GM23338 (cell line): ENCODE measurements around the gene PITHD1. TPM values are rescaled to one million over a fixed set of nuclear protein-coding genes. Genes with fewer than 3 reads are reported as not detected.

Source experiments
- ATAC-seq: fragments of 200-7000 bp; cut with Tn5 transposase; 3 replicates; pipeline ENCODE4 v1.9.1; 2020
- DNase-seq: peaks from one replicate; pipeline ENCODE4 v3.0.0-alpha.2; 2015; ENCODE audit warnings: low spot score
- H2AFZ ChIP-seq: fragments of 200-600 bp; sonication (generic); 2 replicates; pipeline ENCODE4 v1.8.0; 2016; ENCODE audit warnings: antibody characterized with exemption, mild to moderate bottlenecking, moderate library complexity
- H3F3A ChIP-seq: fragments of 200-600 bp; sonication (generic); replicated peaks from 2 replicates; pipeline ENCODE4 v1.8.0; 2017; ENCODE audit warnings: antibody characterized with exemption, mixed run types, low read depth
- H3K27ac ChIP-seq: fragments of 200-600 bp; sonication (generic); 2 replicates; pipeline ENCODE4 v1.6.1; 2016; ENCODE audit warnings: low read depth
- H3K27me3 ChIP-seq: fragments of 200-600 bp; sonication (generic); 2 replicates; pipeline ENCODE4 v1.8.0; 2016; ENCODE audit warnings: mild to moderate bottlenecking, mixed run types, moderate library complexity; ENCODE audit not compliant: insufficient read depth
- H3K36me3 ChIP-seq: fragments of 200-600 bp; sonication (generic); 2 replicates; pipeline ENCODE4 v1.8.0; 2016; ENCODE audit warnings: mild to moderate bottlenecking; ENCODE audit not compliant: insufficient read depth
- H3K4me1 ChIP-seq: fragments of 200-600 bp; sonication (generic); 2 replicates; pipeline ENCODE4 v1.8.0; 2016; ENCODE audit warnings: mild to moderate bottlenecking, moderate library complexity; ENCODE audit not compliant: insufficient read depth
- H3K4me2 ChIP-seq: fragments of 200-600 bp; sonication (generic); 2 replicates; pipeline ENCODE4 v1.7.1; 2017; ENCODE audit warnings: mixed run types
- H3K4me3 ChIP-seq: fragments of 200-600 bp; sonication (generic); 2 replicates; pipeline ENCODE4 v1.6.1; 2016; ENCODE audit warnings: mixed run types
- H3K79me2 ChIP-seq: fragments of 200-600 bp; sonication (generic); replicated peaks from 2 replicates; pipeline ENCODE4 v1.8.0; 2017; ENCODE audit warnings: mild to moderate bottlenecking; ENCODE audit not compliant: insufficient read depth
- H3K9me2 ChIP-seq: fragments of 200-600 bp; sonication (generic); 2 replicates; pipeline ENCODE4 v1.8.0; 2017; ENCODE audit not compliant: insufficient read depth
- H4K20me1 ChIP-seq: fragments of 200-600 bp; sonication (generic); replicated peaks from 2 replicates; pipeline ENCODE4 v1.8.0; 2017; ENCODE audit warnings: mild to moderate bottlenecking; ENCODE audit not compliant: insufficient read depth
- H3K27ac Mint-ChIP-seq: 2 replicates; pipeline ENCODE4 v1.8.0; 2020; ENCODE audit warnings: inconsistent platforms, mild to moderate bottlenecking, moderate library complexity, mixed read lengths
- H3K27me3 Mint-ChIP-seq: 3 replicates; pipeline ENCODE4 v1.8.0; 2022; ENCODE audit warnings: low read depth, mild to moderate bottlenecking, moderate library complexity, mixed read lengths, inconsistent platforms; ENCODE audit not compliant: insufficient read depth, poor library complexity
- H3K36me3 Mint-ChIP-seq: 3 replicates; pipeline ENCODE4 v1.8.0; 2021; ENCODE audit warnings: low read depth, mild to moderate bottlenecking, inconsistent platforms, moderate library complexity, mixed read lengths
- H3K4me1 Mint-ChIP-seq: 3 replicates; pipeline ENCODE4 v1.8.0; 2020; ENCODE audit warnings: mild to moderate bottlenecking, inconsistent platforms, mixed read lengths
- H3K4me3 Mint-ChIP-seq: 3 replicates; pipeline ENCODE4 v1.8.0; 2021; ENCODE audit warnings: moderate library complexity, mild to moderate bottlenecking, inconsistent platforms, mixed read lengths
- H3K9me3 Mint-ChIP-seq: 3 replicates; pipeline ENCODE4 v1.8.0; 2020; ENCODE audit warnings: moderate library complexity, mild to moderate bottlenecking, inconsistent platforms, mixed read lengths
- CREB1 ChIP-seq: fragments of 250-450 bp; sonication (Bioruptor Pico); IDR thresholded peaks from 2 replicates; pipeline ENCODE4 v1.5.0; 2020; ENCODE audit warnings: low read depth, mild to moderate bottlenecking, moderate library complexity
- EZH2 ChIP-seq: fragments of 200-600 bp; sonication (generic); IDR thresholded peaks from one replicate; pipeline ENCODE4 v1.8.0; 2017; ENCODE audit warnings: antibody characterized with exemption, mild to moderate bottlenecking, low read depth; ENCODE audit not compliant: unreplicated experiment
- JUNB ChIP-seq: IDR thresholded peaks from one replicate; pipeline ENCODE4 v1.6.1; 2016; ENCODE audit warnings: antibody characterized with exemption; ENCODE audit not compliant: unreplicated experiment
- NANOG ChIP-seq: IDR thresholded peaks from 2 replicates; pipeline ENCODE4 v1.6.1; 2016; ENCODE audit warnings: antibody characterized with exemption, borderline replicate concordance
- POLR2AphosphoS5 ChIP-seq: IDR thresholded peaks from 2 replicates; pipeline ENCODE4 v1.6.1; 2016; ENCODE audit warnings: antibody characterized with exemption, low read depth
- ZNF114 ChIP-seq: fragments of 250-450 bp; sonication (Bioruptor Pico); IDR thresholded peaks from 2 replicates; pipeline ENCODE4 v1.5.0; 2020; ENCODE audit warnings: mild to moderate bottlenecking, moderate library complexity
- ZNF331 ChIP-seq: fragments of 250-450 bp; sonication (Bioruptor Pico); IDR thresholded peaks from 2 replicates; pipeline ENCODE4 v1.5.0; 2020; ENCODE audit warnings: low read depth, mild to moderate bottlenecking, moderate library complexity
- polyA plus RNA-seq: library from polyadenylated mRNA; unstranded; fragments of >200 nt; fragmentation: Nextera tagmentation; extraction: Ambion mirVana; gene quantifications from 2 replicates; pipeline ENCODE4 v1.2.1, GENCODE V29; 2016
- total RNA-seq: library from RNA; depleted of rRNA; stranded (reverse); fragments of >200 nt; shearing (Covaris generic); gene quantifications from 2 replicates; pipeline ENCODE4 v1.2.3, GENCODE V29; 2014
- TF ChIP-seq, protein P1 (sequence below): IDR thresholded peaks from one replicate; pipeline ENCODE4 v1.6.1; 2018; ENCODE audit warnings: antibody characterized with exemption; ENCODE audit not compliant: unreplicated experiment
- TF ChIP-seq, protein P2 (sequence below), 2 experiments: fragments of 200-600 bp in 1 of 2; sonication (generic) in 1 of 2; conservative IDR thresholded peaks; 2 replicates each; pipeline versions ENCODE4 v1.5.1 to v1.6.1; 2016 to 2017; ENCODE audit warnings: antibody characterized with exemption in 2 of 2, low read depth in 2 of 2, mild to moderate bottlenecking in 2 of 2, moderate library complexity in 1 of 2

The PITHD1 gene
- total and polyA plus RNA-seq, 2 experiments from 2014 or later, result 52.9 to 99.0 TPM

DNA sequence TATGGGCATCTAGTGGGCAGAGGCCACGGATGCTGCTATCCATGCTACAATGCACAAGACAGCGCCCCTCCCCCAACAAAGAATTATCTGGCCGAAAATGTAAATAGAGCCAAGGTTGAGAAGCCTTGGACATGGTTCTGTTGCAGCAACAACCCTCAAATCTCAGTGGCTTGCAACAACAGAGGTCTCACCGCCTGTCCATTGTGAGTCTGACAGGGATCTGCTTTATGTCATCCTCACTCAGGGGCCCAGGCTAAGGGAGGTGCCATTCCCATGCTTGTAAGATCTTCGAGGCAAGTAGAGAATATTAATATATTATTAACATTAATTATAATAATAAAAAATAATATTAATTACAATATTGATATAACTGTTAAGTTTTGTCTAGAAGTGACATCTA lies 9.5 kb upstream of the PITHD1 start (continued):
- no peak for TF ChIP-seq EZH2
- no peak for TF ChIP-seq POLR2AphosphoS5
- TF ChIP-seq NANOG, result no peak

DNA sequence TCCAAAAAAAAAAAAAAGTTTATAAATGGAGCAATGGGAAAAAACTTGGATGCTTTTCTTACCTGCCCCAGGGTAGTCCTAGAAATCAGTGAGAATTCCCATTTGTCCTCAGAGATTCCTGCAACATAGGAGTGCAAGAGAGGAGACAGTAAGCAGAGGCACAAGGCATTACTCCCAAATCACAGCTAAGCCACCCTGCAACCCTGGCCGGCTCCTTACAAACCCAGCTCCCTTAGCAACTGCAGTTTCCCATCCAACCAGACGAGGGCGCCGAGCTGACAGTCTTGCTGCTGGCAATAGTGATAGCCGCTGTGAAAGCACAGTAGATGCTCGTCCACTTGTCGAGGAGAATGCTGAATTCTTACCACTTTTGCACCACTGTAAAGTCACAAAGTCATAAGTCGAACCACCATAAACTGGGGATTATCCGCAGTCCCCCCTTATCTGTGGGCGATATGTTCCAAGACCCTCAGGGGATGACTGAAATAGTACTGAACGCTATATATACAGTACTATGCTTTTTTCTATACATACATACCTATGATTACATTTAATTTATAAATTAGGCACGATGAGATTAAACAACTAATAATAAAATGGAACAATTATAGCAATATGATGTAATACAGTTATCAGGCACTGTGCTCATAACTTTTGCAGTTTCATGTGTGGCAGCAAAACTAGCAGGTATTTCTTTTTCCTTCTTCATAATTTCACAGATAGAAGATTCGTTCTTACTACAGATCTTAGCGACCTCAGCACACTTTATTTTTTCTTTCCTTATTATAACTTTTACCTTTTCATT lies 6.0 kb upstream of the PITHD1 start:
- no peaks in the 10 kb centered on the region for H3K9me2 ChIP-seq
- peak; percentile 98 for ATAC-seq

DNA sequence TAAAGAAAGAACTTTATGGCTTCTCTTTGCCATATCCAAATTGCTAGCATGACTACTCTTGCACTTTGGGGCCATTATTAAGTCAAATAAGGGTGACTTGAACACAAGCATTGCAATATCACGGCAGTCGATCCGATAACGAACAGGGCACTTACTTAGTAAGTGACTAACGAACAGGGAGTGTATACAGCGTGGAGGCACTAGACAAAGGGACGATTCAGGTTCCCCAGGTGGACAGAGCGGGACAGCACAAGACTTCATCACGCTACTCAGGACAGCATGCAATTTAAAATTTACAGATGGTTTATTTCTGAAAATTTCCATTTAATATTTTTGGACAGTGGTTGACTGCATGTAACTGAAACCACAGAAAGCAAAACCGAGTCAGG lies 5.4 kb upstream of the PITHD1 start:
- H3K4me2 ChIP-seq, result no peak overlapping the region
- no peak overlapping the region for H3K27ac ChIP-seq
- Mint-ChIP-seq H3K4me1 (0 out of 3 replicates have a peak, but pooled peaks cover 3% of the 10 kb centered on the region), H3K27me3 (peaks cover 2% of the 10 kb centered on the region), H3K9me3 (no peaks in the 10 kb centered on the region), H3K36me3 (peaks cover 7% of the 10 kb centered on the region; the same call in 2 of the 3 replicates), H3K4me3 (no peak overlapping the region), H3K27ac (no peak overlapping the region)
- no peaks in the 10 kb centered on the region for H3K27me3 ChIP-seq
- ATAC-seq, result no peak
- H3K36me3 ChIP-seq, result peaks cover 3% of the 10 kb centered on the region
- DNase-seq, result no peak
- no peak overlapping the region for H3K4me3 ChIP-seq
- H3K9me2 ChIP-seq, result no peaks in the 10 kb centered on the region
- H4K20me1 ChIP-seq, result no peaks in the 10 kb centered on the region; the same call in none of the 2 replicates
- no peak overlapping the region for H2AFZ ChIP-seq
- peaks cover 9% of the 10 kb centered on the region; the same call in 1 of the 2 replicates for H3K4me1 ChIP-seq
- H3K79me2 ChIP-seq, result peaks cover 21% of the 10 kb centered on the region
- H3F3A ChIP-seq, result 0 out of 2 replicates have a peak, but pooled peaks cover 6% of the 10 kb centered on the region
- TF ChIP-seq JUNB (no peak), ZNF114 (CRISPR knock-in tag) (no peak), POLR2AphosphoS5 (no peak)
- TF ChIP-seq, protein P1, sequence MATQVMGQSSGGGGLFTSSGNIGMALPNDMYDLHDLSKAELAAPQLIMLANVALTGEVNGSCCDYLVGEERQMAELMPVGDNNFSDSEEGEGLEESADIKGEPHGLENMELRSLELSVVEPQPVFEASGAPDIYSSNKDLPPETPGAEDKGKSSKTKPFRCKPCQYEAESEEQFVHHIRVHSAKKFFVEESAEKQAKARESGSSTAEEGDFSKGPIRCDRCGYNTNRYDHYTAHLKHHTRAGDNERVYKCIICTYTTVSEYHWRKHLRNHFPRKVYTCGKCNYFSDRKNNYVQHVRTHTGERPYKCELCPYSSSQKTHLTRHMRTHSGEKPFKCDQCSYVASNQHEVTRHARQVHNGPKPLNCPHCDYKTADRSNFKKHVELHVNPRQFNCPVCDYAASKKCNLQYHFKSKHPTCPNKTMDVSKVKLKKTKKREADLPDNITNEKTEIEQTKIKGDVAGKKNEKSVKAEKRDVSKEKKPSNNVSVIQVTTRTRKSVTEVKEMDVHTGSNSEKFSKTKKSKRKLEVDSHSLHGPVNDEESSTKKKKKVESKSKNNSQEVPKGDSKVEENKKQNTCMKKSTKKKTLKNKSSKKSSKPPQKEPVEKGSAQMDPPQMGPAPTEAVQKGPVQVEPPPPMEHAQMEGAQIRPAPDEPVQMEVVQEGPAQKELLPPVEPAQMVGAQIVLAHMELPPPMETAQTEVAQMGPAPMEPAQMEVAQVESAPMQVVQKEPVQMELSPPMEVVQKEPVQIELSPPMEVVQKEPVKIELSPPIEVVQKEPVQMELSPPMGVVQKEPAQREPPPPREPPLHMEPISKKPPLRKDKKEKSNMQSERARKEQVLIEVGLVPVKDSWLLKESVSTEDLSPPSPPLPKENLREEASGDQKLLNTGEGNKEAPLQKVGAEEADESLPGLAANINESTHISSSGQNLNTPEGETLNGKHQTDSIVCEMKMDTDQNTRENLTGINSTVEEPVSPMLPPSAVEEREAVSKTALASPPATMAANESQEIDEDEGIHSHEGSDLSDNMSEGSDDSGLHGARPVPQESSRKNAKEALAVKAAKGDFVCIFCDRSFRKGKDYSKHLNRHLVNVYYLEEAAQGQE, result no peak

More for the DNA sequence above, 6.0 kb upstream of the PITHD1 start:
- TF ChIP-seq CREB1 (CRISPR knock-in tag), result no peak
- TF ChIP-seq POLR2AphosphoS5, result no peak
- TF ChIP-seq NANOG, result no peak
- TF ChIP-seq ZNF331 (CRISPR knock-in tag), result no peak
- TF ChIP-seq, protein P2, sequence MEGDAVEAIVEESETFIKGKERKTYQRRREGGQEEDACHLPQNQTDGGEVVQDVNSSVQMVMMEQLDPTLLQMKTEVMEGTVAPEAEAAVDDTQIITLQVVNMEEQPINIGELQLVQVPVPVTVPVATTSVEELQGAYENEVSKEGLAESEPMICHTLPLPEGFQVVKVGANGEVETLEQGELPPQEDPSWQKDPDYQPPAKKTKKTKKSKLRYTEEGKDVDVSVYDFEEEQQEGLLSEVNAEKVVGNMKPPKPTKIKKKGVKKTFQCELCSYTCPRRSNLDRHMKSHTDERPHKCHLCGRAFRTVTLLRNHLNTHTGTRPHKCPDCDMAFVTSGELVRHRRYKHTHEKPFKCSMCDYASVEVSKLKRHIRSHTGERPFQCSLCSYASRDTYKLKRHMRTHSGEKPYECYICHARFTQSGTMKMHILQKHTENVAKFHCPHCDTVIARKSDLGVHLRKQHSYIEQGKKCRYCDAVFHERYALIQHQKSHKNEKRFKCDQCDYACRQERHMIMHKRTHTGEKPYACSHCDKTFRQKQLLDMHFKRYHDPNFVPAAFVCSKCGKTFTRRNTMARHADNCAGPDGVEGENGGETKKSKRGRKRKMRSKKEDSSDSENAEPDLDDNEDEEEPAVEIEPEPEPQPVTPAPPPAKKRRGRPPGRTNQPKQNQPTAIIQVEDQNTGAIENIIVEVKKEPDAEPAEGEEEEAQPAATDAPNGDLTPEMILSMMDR (conservative IDR thresholded peaks at IDR 0.05; ENCODE audit: low read depth in 2 of 2), result peak; percentile 82 to 95
- peak; percentile 93 for DNase-seq
- Mint-ChIP-seq H3K36me3 (peaks cover 12% of the 10 kb centered on the region; the same call in 2 of the 3 replicates), H3K27ac (no peak overlapping the region), H3K9me3 (no peaks in the 10 kb centered on the region), H3K27me3 (peaks cover under 1% of the 10 kb centered on the region), H3K4me1 (0 out of 3 replicates have a peak, but pooled peaks cover 3% of the 10 kb centered on the region), H3K4me3 (no peak overlapping the region)
- no peaks in the 10 kb centered on the region for H3K27me3 ChIP-seq
- 0 out of 2 replicates have a peak, but pooled peaks cover 4% of the 10 kb centered on the region for H3F3A ChIP-seq
- H3K79me2 ChIP-seq, result peaks cover 15% of the 10 kb centered on the region
- H3K4me2 ChIP-seq, result no peak overlapping the region
- H3K4me3 ChIP-seq, result no peak overlapping the region
- H3K4me1 ChIP-seq, result peaks cover 3% of the 10 kb centered on the region; the same call in 1 of the 2 replicates
- no peak overlapping the region for H2AFZ ChIP-seq
- H3K27ac ChIP-seq, result no peak overlapping the region
- H3K36me3 ChIP-seq, result peaks cover 5% of the 10 kb centered on the region
- no peaks in the 10 kb centered on the region; the same call in none of the 2 replicates for H4K20me1 ChIP-seq
